Ureter (tissue), 1 donor: ENCODE data around the gene CXCR4. TPM values are rescaled to one million over a fixed set of nuclear protein-coding genes. Genes with fewer than 3 reads are reported as not detected.

Source experiments
- DNase-seq: peaks from one replicate; pipeline ENCODE4 v3.0.0-alpha.2; 2020; ENCODE audit warnings: low spot score
- total RNA-seq: library from RNA; stranded (reverse); gene quantifications from one replicate; pipeline ENCODE4 v1.2.4, GENCODE V29; 2023
- donor health status: DM: yes; HTN: yes; CAD: no.

The CXCR4 gene
- 23.2 TPM for total RNA-seq

DNA sequence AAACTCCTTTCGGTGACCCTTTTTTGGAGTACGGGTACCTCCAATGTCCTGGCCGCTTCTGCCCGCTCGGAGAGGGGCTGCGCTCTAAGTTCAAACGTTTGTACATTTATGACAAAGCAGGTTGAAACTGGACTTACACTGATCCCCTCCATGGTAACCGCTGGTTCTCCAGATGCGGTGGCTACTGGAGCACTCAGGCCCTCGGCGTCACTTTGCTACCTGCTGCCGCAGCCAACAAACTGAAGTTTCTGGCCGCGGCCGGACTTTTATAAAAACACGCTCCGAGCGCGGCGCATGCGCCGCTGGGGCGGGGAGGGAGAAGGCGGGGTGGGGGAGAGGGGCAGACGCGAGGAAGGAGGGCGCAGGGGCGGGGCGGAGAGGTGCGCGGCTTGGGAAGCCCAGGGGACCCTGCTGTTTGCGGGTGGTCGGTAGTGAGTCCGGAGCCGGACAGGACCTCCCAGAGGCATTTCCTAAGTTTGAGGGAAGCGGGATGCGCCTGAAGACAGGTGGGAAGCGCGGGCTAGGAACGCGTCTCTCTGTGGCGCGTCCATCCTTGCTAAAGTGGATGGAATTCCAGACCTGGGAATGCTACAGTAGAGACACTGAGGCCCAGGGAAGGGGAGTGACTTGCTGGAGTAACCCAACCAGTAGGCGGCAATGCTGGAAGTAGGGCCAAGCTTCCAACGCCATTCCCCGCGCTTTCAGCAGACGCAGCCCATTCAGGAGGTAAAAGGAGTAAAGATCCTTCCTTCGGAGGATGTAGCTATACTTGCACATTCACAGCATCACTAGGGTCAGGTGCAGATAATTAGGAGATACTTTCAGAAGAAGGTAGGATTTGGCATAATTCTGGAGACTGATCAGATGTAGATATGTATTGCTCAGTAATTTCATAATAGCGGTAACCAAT is at the start of gene CXCR4:
TSS of gene CXCR4 (minus strand) at position 241 of the 910 bp plus-strand sequence. CDS start at position 152, 89 bp downstream.
- DNase-seq: peak; percentile 82

DNA sequence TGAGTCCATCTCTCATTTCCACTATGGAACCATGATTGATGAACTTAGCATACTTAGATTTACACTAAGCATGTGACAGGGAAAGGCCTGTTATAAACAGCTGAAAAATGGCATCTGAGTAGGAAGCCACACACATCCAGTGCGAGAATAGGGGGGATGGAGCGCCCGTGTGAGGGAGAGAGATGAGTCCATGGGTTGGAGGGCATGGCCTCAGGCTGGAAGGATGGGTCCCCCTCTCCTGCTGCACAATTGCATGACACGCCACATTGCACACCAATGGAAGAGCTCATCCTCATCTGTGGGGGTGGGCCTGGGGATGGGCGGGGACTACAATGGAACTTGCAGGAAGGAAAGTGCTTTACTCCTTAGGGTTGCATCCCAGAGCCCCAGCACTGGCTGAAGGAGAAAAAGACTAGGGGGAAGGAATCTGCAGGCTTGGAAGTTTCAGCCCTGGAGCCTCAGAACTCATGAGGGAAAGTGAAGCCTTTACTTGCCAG is 46.4 kb upstream of the CXCR4 start:
- no peak for DNase-seq

DNA sequence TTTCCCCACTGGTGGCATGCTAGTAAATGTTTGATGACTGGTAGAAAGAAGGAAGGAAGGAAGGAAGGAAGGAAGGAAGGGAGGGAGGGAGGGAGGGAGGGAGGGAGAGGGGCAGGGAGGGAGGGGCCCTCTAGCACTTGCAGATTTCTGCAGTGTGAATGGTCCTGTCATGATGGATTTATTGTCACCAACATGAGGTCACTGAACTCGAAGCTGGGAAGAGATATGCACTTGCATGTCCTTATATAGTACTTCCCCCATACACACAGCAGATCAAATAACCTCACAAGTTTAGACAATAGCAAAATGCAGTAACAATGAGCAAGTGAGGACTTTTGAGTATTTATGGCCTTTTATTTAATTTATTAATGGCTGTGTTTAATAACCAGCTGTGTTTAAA is 44.5 kb upstream of the CXCR4 start:
- no peak for DNase-seq

DNA sequence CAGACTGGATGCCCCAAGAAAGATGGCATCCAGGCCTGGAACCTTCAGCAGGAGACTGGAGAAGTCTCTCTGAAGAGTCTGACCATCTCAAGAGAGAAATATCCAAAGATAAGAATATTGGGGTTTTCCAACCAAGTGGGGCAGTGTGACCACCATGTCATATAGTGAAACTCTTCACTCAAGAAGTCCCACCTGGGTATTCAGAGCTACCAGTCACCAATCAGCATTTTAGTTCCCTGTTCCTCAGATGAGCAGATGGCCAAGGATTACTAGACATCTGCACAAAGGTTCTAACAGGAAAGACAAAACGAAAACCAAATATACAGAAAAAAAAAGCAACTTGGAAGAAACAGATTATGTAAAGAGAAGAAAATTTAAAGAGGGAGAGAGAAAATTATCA is 38.5 kb upstream of the CXCR4 start:
- no peak for DNase-seq

DNA sequence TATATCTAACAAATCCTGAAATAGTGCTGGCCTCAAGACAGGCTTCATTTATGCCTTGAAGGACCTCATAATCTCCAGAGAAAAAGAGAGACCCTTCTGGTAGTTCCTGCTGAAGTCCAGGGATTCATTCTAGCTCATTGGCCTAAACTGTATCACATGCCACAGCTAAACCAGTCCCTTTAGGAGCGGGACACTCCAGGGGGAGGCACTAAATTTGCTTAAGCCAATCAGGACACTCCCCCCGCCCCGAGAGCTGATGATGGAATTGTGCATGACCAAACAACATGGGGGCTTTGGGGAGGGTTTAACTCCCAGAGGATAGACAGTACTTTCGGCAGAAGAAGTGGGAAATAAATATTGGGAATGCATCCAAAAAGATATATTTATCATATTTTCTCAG is 36.4 kb upstream of the CXCR4 start:
- no peak for DNase-seq

DNA sequence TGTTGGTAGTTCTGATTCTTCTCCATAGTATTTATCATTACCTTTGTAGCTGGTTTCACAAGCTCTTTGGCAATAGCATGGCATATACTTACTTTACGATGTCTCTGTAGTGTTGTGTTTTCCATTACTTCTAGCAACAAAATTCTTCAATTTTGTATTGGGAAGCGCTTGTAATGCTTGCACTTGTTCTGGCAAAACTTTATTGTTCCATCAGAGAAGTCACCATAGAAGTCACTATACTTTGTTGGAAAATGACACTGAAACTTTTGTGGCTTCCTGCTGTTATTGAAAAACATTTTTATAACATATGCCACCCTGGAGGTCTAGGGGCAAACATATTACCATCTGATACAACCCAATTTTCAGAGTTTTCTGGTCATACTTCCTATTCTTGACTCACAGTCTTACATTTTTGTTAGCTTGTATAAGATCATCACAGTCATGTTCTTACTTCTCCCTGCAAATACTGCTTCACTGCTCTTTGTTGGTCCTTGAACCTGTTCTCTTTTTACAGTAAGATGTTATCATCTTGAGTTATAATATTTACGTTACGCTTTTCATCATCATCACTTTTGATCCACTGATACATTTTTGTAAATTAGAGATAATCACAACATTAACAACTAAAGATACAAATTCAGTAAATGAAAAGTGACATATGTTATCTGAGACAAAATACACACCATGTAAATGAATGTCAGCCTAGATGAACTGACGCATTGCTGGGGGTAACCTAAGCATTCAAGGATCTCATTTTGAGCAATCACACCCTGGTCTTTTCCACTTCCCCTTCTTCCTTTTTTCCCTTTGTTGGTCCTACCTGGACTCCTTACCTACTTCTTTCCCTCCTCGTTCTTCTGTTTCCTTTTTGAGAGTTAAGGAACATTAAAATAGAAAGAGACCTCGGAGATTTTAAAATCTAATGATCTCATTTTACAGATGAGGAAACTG is 33.3 kb upstream of the CXCR4 start:
- no peak for DNase-seq

DNA sequence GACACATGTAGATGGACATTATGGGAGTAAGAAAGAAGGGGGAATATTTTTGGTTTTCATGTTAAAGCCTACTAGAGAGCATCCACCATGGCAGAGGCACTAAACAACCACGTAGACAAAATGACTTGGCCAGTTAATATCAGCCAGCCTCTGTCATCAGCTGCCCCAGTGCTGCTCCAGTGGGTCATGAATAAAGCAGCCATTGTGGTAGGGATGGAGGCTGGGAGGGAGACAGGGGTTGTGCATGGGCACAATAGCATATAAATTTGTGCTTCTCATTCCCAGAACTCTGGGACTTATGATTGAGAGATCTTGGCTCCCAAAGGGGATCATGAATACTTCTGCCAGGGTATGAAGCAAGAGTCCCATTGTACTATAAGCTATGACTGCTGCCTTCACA is 31.1 kb upstream of the CXCR4 start:
- DNase-seq: no peak

DNA sequence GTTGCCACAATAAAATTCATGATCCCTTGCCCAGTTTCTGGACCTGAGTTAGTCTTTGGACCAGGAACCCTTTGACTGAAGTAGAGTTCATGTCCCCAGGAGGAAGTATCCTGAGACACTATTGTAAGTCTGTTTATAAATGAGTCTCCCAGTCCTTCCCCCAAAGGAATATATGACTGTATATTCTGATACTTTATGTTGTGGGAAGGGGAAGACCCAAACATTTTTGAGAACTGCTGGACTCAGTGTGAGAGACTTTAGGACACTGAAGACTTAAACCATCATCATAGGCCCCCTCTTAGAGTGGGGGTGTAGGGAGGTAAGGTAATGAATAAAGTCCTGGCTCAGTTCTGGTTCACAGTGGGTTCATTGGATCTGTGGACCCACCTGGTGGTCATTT is 28.6 kb upstream of the CXCR4 start:
- DNase-seq: no peak

DNA sequence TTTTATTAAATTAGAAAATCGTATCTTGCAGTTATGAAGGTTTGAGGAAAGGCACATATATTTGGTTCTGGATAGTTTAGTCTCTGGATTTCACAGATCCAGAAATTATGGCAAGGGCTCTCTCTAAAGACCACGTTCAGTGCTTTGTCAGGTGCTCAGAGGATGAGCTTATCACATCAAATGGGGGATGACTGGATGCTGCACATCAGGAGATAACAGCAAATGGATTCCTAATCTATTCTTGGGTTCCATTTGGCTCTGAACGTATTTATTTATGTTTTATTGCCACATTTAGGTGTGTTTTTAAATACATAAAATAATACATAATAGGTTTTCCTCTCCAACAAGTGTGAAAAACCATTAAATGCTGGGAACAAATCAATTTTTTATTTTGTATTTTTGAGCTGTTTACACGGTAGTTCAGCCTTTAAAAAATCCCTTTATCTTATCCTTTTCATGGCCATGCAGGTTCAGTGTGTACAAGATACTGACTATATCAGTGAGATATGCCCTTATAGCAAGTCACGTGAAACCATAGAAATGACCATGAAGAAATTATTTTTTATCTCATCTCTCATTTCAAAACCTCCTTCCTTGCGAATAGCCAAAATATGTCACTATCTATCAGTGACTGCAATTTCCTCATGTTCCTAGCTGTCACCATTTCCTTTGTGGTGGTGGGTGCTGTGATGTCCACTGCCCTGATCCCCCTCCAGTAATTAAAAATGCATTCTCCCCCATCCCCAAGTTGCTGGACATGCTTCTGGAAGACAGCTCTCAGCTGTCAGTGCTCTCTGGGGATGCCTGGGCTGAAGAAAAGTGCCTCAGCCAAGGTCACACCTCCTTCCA is 25.9 kb upstream of the CXCR4 start:
- DNase-seq: no peak

DNA sequence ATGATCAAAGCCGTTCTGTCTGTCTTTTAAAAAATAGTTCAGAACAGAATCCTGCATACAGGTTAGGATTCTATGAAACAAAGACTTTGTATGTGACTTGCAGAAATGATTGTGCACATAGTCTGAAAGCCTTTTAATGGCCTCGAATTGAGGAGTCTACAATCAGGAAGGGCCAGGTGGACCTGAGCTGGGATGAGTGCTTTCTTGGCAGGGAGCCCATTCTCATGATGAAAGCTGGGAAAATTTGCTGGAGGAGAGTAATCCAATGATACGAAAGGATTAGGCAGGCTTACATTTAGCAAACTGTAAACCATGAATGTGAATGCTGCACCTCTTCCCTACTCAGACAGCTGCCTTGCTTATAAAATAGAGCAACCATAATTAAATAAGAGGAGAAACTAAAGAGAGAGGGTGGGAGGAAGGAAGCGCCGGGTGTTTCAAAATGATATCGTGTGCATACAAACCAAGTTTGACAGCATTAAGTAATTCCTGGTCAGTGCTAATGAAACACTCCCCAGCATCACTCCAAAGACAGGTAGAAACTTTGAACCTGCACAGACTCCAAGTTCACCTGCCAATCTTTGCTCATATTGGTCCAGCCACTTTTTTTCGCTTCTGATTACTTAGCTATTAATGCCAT is 23.7 kb upstream of the CXCR4 start:
- no peak for DNase-seq

DNA sequence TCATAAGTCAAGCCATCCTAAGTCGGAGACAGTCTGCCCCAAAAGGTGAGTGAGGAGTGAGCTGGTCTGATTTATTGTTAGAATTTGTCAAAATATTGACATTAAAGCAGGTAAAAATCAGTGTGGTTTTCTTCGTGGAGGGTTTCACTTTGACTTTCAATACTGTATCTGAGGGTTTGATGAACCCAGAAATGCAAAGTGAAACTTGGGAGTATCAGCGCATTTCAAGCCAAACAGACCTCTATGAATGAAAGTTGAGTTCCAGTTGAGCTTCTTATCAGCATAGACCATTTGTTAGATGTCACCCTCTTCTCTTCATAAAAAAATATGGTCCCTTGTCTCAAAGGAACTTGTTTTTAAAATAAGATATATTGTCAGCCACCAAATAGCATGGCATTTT is 21.7 kb upstream of the CXCR4 start:
- DNase-seq: no peak

DNA sequence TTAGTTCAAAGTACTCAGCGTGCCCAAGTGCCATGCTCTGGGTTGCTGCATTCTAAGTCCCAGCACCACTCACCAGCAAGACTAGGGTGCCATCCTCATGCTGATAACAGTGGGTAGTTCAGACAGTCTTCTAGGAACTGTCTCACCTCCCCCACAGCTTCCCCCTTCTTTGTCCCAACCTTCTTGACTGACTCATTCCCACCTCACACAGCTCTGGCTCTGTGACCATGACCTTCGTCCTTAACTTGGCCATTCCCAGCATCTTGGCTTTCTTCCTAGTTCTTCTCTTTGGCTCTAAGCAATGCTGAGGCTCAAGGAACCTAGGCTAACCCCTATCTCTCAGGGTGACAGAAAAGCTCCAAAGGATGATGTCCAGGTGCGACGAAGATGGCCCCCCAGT is 20.0 kb upstream of the CXCR4 start:
- DNase-seq: no peak

DNA sequence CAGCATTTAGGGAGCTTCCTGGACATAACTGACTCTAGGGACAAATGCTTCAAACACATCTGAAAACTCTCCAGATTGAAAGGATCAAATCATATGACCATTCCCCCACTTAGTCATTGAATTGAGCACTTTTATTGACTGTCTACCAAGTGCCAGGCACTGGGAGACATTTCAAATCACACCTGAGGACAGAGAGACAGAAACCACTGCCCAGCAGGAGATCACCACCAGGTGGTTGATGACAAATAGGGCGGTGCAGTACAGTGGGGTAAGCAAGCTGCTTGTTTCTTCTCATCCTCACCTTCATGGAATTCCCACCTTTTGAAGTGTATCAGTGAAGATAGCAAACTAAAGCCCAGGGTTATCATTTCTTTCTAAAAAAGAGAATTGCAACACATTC is 19.0 kb upstream of the CXCR4 start:
- DNase-seq: no peak

DNA sequence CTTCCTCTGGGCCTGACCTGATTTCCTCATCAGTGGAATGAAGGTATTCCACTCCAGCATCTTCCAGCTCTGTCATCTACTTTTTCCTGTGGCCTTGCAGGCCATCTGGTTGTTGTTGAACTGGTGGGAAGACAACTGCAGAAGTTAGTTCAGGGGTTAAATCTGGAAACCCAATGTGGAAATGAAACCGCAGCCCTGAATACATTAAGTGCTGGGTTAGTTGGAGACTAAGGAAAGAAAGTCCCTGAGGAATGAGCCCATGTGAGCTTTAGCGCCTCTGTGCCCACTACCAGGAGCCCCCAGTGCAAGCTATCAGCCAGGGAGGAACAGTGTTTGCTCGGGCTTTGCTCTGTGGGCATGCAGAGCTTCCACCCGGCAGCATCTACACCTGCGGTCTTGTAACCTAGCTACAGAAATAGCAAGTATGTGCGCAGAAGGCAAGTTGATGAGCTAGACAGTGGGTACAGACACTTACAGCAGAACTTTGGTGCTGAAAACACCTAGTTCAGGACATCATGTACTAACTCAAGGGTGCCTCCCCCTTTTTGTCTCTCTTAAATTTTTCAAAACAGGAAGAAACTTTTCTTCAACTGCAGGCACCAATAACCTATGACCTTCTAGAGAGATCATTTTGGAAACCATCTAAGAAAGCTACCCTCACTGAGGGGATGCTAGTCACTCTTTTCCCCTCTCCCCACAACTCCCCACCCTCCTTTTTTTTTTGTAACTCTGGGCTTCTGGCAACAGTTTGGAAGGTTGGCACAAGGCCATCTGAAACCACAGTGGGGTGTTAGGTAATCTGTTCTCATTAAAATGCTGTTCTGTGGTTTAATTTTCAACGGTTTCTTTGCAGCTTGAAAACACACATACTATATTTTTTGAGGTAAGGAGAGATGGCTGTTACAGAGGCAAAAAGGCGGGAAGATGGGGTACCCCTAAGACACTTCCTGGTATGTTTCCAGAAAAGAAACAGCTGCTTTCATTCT is 18.3 kb upstream of the CXCR4 start:
- DNase-seq: no peak

DNA sequence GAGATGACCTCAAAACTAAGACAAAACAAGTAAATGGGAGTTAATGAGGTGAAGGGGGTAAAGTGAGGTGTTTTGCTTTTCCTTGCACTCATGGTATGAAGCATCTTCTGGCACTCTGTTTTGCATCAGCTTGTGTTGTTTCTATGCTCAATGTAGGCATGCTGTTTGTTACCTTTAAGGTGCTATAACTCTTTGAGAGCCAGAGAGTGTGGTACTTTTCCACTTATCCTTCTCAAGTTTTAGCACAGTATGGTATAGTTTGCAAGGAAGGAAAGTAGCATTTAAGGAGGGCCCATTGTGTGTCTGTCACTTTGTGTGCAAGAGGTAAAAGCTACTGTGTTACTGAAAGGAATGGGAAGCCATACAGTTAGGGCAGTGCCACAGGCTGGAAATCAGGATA is 17.5 kb upstream of the CXCR4 start:
- no peak for DNase-seq

DNA sequence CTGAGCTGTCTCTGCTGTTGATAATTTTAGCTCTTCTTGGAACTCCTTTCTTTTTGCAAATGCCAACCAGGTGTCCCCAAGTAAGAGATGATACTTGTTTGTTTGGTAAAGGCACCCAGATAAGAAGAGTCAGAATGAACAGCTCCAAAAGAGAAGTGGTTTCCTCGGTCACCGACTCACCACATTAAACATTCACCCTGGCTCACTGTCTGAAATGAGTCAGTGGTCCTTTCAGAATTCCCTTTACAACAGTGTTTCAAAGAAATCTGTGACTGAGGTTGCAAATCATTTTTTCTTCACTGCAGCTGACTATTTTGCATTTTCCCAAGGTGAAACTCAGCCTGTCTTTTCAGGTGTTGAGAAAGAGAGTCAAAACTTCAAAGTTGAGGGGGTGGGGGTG is 16.2 kb upstream of the CXCR4 start:
- DNase-seq: no peak

DNA sequence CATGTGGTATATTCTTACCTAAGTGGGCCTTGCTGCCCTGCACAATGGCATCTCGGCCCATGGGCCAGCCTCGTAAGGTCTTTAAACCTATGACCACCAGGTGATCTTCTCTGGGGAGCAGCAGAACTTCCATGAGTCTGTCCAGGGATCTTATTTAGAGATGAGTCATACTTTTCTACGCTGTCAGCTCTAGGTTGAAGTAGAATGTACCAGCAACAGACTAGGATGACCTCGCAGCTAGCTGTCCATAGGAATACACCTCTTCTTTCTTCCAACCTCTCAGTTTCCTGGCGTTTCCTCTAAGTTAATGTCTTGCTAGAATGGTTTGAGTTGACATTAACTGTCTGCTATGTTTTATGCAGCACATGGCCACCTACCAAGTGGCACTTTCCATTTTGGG is 15.6 kb upstream of the CXCR4 start:
- DNase-seq: no peak

DNA sequence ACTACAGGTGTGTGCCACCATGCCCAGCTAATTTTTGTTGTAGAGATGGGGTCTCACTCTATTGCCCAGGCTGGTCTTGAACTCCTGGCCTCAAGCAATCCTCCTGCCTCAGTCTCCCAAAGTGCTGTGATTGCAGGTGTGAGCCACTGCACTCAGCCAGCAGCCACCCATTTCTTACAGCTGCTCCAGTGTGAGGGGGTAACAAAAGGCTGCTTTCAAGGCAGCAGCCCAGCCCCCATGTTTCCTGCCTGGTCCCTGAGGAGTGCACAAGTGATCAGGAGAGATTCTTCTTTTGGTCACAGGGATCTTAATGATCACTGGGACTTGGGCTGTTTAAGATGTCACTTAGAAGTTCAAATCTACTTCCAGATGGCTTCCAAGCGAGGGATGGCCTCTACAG is 15.2 kb upstream of the CXCR4 start:
- DNase-seq: no peak

DNA sequence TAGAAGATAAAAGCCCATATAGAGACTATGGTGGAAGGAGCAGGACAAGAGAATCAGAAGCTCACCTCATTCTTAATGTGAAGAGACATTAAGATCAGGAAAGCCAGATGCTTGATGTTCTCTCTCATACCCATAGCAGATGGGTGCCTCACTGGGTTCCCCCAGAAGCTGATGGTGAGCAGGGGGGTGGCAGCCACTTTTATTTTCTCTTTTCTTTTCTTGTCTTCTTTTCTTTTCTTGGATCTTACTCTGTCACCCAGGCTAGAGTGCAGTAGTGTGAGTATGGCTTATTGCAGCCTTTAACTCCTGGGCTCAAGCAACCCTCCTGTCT is 14.8 kb upstream of the CXCR4 start:
- no peak for DNase-seq
